Kidney (tissue), 14 donors: ENCODE data around the gene NFE2L2. TPM values are rescaled to one million over a fixed set of nuclear protein-coding genes. Genes with fewer than 3 reads are reported as not detected.

Experiments used
- DNase-seq, 5 donors: peaks; one replicate each; pipeline ENCODE4 v3.0.0-alpha.2; 2013 to 2020
- FAIRE-seq: peaks from 2 replicates; lab custom pipeline; 2012; peaks lifted over from hg19 to GRCh38; lab: Jason Lieb, UNC
- H3K27ac ChIP-seq, 2 donors: one replicate each; pipeline ENCODE4 v1.7.0; 2013; ENCODE audit warnings: low read depth in 2 of 2, low read length in 2 of 2, inconsistent platforms in 1 of 2
- H3K27me3 ChIP-seq: one replicate; pipeline ENCODE4 v1.7.1; 2013; ENCODE audit warnings: low read length, inconsistent platforms; ENCODE audit not compliant: control insufficient read depth, insufficient read depth
- H3K36me3 ChIP-seq, 3 donors: one replicate each; pipeline versions ENCODE4 v1.7.0 to v1.7.1; 2013; ENCODE audit warnings: low read length in 3 of 3, control low read depth in 1 of 3, inconsistent platforms in 1 of 3; ENCODE audit not compliant: insufficient read depth in 3 of 3, control insufficient read depth in 2 of 3
- H3K4me1 ChIP-seq, 3 donors: one replicate each; pipeline versions ENCODE4 v1.7.0 to v1.7.1; 2013; ENCODE audit warnings: low read length in 3 of 3, inconsistent platforms in 1 of 3, low read depth in 1 of 3; ENCODE audit not compliant: control insufficient read depth in 2 of 3, insufficient read depth in 2 of 3
- H3K4me3 ChIP-seq, 3 donors: one replicate each; pipeline versions ENCODE4 v1.7.0 to v1.8.1; 2013; ENCODE audit warnings: low read length in 3 of 3, control low read depth in 1 of 3, inconsistent platforms in 1 of 3
- H3K9ac ChIP-seq, 3 donors: one replicate each; pipeline versions ENCODE4 v1.7.0 to v1.7.1; 2013; ENCODE audit warnings: low read length in 3 of 3, control low read depth in 1 of 3, inconsistent platforms in 1 of 3
- H3K9me3 ChIP-seq, 3 donors: one replicate each; pipeline versions ENCODE4 v1.7.0 to v1.7.1; 2013; ENCODE audit warnings: low read length in 3 of 3, control low read depth in 1 of 3, inconsistent platforms in 1 of 3; ENCODE audit not compliant: control insufficient read depth in 2 of 3, insufficient read depth in 1 of 3
- CTCF ChIP-seq: IDR thresholded peaks from 3 replicates; pipeline ENCODE4 v1.5.1; 2012; ENCODE audit warnings: mild to moderate bottlenecking, moderate library complexity, borderline replicate concordance; ENCODE audit not compliant: insufficient read depth; ENCODE audit errors: extremely low read depth
- intact Hi-C: fragments of 100-400 bp; cut with DNase I; formaldehyde crosslinking; loops from one replicate; pipeline ENCODE4 v1.11.1; 2022
- polyA plus RNA-seq: library from polyadenylated mRNA; stranded (reverse); fragments of 350-450 nt; fragmentation: Illumina TruSeq; extraction: RNeasy Lipid Tissue Mini Kit (QIAGEN cat#74804); gene quantifications from one replicate; pipeline ENCODE4 v1.2.3, GENCODE V29; 2014; ENCODE audit warnings: low read depth, low replicate concordance; ENCODE audit not compliant: insufficient read depth
- total RNA-seq: library from RNA; stranded (reverse); fragmentation: NEBNext Ultra II Directional; extraction: Animal tissue kit (Norgen Biotek cat#: 25700); gene quantifications from one replicate; pipeline ENCODE4 v1.2.1, GENCODE V29; 2021
- donor health status: control.
- donor health status: control.
- donor health status: control.
- donor health status: control.
- donor health status: control.
- donor health status: DM: yes; HTN: yes; CAD: no.
- donor health status: Normal renal cell carcinoma (clear cell type).

Gene NFE2L2
- total and polyA plus RNA-seq, 2 donors from 2014 or later: 105 to 149 TPM

GRCh38 chr2:177287814-177288213 lies 23.3 kb upstream of the NFE2L2 start:
- no peaks in the 10 kb centered on the region for H3K9me3 ChIP-seq
- no peaks in the 10 kb centered on the region for H3K27me3 ChIP-seq
- no peak for TF ChIP-seq CTCF
- peaks cover 0 to 8% (median 4%) of the 10 kb centered on the region in 3 donors for H3K4me1 ChIP-seq
- no peak overlapping the region for H3K9ac ChIP-seq
- peaks cover 0 to 5% (median 4%) of the 10 kb centered on the region in 3 donors for H3K36me3 ChIP-seq
- no peak for FAIRE-seq
- DNase-seq: no peak
- intact Hi-C loops: no loop called here
- no peak overlapping the region for H3K27ac ChIP-seq
- no peak overlapping the region for H3K4me3 ChIP-seq

GRCh38 chr2:177285892-177286715 lies 21.6 kb upstream of the NFE2L2 start:
- Histone ChIP-seq H3K4me1 (peaks cover 0 to 23% (median 18%) of the 10 kb centered on the region in 3 donors), H3K9me3 (no peaks in the 10 kb centered on the region), H3K27me3 (no peaks in the 10 kb centered on the region), H3K27ac (peak overlapping the region in 1 of 2 donors; percentile 8), H3K9ac (no peak overlapping the region), H3K4me3 (no peak overlapping the region), H3K36me3 (peaks cover 0 to 5% (median 4%) of the 10 kb centered on the region in 3 donors)
- TF ChIP-seq CTCF: no peak
- FAIRE-seq: no peak
- peak in 1 of 5 donors; percentile 9 for DNase-seq
- intact Hi-C loops: no loop called here

- intact Hi-C loops: no loop called here
- FAIRE-seq (no peak), DNase-seq (no peak)
- H3K36me3 ChIP-seq: peaks cover 0 to 5% (median 4%) of the 10 kb centered on the region in 3 donors
- no peak for TF ChIP-seq CTCF
- H3K4me1 ChIP-seq: peaks cover 0 to 23% (median 18%) of the 10 kb centered on the region in 3 donors
- no peaks in the 10 kb centered on the region for H3K27me3 ChIP-seq
- no peak overlapping the region for H3K4me3 ChIP-seq
- H3K27ac ChIP-seq: no peak overlapping the region
- no peak overlapping the region for H3K9ac ChIP-seq
- H3K9me3 ChIP-seq: no peaks in the 10 kb centered on the region
Observed at GRCh38 chr2:177284531-177284930, 20.0 kb upstream of the NFE2L2 start.
